Fibroblast of peridontal ligament (primary cell): ENCODE results near the gene RERE.
"Not testable (repeated sequence)": the region's sequence is repeated elsewhere in the genome, so short reads cannot be mapped to it uniquely, and the experiment has no call there.

Source experiments
- DNase-seq: peaks from one replicate; pipeline ENCODE4 v3.0.0-alpha.2; 2010; ENCODE audit errors: extremely low read depth

RERE gene

DNA sequence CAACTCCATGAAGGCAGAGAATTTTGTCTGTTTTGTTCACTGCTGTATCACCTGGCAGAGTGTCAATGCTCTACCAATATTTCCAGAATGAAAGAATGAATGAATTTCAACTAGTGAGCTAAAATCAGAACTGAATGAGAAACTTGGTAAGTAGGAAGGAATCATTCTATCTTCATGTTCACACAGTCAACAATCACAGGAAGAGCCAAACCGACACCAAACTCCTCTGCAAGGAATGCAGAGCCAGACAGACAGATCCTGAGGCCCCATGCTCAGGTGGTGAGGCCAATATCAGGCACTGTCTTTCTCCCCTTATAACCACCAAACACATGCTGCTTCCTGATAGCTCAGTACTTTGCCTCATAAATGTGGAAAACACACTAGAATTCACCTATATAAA is 360.4 kb downstream of the RERE start:
- no peak for DNase-seq

DNA sequence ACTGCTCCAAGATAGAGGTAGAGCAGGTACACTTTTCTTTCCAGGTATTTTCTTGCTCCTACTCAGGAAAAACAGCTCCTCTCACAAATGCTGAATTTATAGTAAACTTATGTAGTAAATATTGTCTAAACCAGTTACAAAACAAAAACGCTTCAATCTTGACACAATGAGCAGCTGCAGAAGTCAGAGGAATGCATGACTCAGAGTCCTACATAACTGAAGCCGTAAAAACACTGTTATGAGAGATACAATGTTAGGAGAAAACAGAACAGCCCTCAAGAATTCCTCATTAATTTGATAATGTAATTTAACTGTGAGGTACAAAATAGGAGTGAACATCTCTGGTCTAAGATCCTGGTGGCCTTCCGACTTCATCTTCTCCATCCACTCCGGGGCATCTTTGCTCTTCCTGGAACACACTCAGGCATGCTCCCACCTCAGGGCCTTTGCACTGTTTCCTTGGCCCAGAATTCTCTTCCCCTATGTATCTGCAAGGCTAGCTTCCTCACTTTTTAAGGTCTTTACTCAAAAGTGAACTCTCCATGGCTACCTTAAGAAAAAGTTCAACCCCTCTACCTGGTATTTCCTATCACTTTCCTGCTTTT is 361.0 kb downstream of the RERE start:
- DNase-seq, result peak; percentile 76

- no peak for DNase-seq
Measured at GRCh38 chr1:8455700-8456307, 361.6 kb downstream of the RERE start.

- DNase-seq, result no peak
Measured at GRCh38 chr1:8450312-8450711, 367.1 kb downstream of the RERE start.

GRCh38 chr1:8448911-8449661 is 368.4 kb downstream of the RERE start:
- DNase-seq, result peak; percentile 36

GRCh38 chr1:8448505-8448904 is 368.9 kb downstream of the RERE start:
- not testable (repeated sequence) for DNase-seq

- no peak for DNase-seq
Measured at GRCh38 chr1:8447616-8448150, 369.8 kb downstream of the RERE start.

DNA sequence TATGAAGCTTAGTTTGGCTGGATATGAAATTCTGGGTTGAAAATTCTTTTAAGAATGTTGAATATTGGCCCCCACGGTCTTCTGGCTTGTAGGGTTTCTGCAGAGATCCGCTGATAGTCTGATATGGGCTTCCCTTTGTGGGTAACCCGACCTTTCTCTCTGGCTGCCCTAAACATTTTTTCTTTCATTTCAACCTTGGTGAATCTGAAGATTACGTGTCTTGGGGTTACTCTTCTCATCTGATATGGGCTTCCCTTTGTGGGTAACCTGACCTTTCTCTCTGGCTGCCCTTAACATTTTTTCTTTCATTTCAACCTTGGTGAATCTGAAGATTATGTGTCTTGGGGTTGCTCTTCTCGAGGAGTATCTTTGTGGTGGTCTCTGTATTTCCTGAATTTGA is 371.3 kb downstream of the RERE start:
- DNase-seq, result not testable (repeated sequence)

GRCh38 chr1:8443558-8444194 is 373.8 kb downstream of the RERE start:
- no peak for DNase-seq

DNA sequence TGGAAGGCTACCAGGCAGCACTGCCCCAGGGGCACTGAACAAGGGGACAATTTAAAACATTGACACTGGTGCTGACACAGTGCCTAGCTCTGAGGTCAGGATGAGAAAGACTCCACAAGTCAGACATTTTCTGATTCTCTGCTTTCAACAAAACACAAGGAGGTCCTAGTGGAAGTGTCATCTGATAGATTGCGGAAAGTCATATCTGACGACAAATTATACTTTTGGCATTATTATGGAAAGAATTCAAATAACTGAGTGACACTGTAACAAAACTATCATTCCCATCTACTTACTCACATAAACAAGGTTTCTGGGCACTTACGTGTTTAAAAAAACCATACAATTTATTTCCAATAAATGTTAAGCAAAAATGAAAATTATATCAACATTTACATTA is 376.0 kb downstream of the RERE start:
- DNase-seq, result no peak

GRCh38 chr1:8439015-8439702 is 378.3 kb downstream of the RERE start:
- peak; percentile 90 for DNase-seq

DNA sequence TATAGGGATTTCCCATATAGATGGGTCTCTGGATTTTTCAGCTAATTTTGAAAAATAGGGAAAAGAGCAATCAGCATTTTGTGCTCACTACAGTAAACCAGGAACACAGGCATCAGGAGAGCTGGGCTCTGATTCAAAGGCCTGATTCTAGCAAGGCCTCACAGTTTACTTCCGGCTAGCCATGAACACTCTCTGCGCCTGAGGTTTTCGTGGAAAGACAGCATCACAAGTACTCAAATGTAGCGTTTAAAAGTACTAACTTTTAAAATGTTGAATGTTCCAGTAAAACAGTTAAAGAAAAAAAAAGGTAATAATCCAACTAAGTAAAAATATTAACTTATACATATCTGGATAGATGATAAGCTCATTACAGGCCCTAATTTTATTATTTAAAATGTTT is 379.0 kb downstream of the RERE start:
- peak; percentile 39 for DNase-seq

GRCh38 chr1:8437347-8437746 is 380.1 kb downstream of the RERE start:
- no peak for DNase-seq

- DNase-seq, result no peak
Measured at GRCh38 chr1:8435569-8436071, 381.8 kb downstream of the RERE start.

DNA sequence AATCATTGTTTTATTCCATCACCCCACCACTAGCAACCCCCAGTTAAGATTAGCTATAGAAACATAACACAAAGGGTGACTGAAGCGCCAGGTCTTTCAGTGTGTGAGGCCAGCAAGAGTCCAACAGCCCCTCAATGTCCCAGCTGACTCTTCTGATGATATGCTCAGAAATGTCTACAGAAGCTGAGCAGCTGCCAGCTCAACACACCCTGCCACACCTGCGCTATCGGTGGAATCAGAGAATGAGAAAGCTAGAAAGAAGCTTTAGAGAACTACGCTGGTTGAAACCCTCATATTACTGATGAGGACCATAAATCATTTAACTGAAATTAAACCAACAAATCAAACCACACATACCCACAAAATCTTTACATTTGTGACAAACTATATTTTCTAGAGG is 383.3 kb downstream of the RERE start:
- no peak for DNase-seq

DNA sequence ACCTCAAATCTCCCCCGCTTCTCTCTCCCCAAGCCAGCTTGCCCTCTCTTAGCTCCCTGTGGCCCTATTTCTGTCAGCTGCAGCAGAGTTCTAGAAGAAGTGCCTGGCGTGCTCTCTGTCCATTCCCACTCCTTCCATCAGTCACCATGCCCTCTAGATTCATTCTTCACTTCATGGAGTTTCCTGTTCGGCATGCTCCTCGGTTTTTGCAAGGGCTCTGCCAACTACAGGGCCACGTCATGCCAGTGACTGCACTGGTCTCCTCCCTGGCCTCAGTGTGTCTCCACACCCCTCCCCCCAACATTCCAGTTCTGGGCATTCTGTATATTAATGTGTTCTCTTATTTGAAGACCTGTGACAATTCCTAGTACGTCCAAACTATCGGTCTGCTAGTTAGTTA is 385.7 kb downstream of the RERE start:
- DNase-seq, result no peak

DNA sequence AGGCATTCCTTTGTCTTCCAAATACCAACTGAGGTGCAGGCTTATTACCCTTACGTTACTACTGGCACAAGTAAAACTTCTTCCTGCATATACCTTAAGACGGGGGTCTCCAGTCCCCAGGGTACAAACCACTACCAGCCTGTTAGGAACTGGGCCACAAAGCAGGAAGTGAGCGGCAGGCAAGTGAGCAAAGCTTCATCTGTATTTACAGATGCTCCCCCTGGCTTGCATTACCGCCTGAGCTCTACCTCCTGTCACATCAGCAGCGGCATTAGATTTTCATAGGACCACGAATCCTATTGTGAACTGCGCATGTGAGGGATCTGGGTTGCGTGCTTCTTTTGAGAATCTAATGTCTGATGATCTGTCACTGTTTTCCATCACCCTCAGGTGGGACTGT is 386.4 kb downstream of the RERE start:
- DNase-seq, result no peak

DNA sequence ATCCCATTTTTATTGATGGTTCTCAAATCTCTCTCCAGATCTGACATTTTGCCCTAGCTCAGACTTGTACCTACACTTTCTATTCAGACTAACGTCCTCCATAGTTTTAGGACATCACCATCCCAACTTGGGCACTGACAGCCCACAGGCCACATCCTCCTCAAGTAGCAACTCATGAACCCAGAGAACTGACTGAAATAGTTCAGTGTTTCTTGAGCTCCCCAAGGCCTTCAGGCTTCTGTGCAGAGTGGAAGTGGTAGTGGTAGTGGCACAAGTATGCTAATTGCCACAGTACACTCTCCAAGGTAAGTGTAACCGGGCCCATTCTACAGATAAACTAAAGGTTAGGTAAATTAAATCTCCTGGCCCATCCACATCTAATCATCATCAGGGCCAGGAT is 387.0 kb downstream of the RERE start:
- no peak for DNase-seq

GRCh38 chr1:8429549-8430110 is 387.8 kb downstream of the RERE start:
- DNase-seq, result no peak

DNA sequence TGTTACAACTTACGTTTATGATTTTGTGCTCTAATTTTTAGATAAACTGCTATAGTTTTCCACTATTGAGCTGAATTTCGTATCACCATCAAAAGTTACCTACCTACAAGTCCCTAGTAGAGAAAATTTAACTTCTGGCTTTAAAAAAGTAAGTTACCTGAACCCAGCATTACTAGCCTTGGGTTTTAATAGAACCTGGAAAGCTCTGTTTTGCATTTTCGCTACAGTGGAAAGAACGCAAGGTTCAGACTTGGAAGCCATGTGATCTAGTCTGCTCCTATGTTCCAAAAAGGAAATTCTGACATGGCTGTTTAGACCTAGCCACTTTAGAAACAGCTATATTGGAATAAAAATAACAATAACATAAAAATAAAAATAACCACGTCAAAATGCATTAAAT is 389.0 kb downstream of the RERE start:
- DNase-seq, result no peak

DNA sequence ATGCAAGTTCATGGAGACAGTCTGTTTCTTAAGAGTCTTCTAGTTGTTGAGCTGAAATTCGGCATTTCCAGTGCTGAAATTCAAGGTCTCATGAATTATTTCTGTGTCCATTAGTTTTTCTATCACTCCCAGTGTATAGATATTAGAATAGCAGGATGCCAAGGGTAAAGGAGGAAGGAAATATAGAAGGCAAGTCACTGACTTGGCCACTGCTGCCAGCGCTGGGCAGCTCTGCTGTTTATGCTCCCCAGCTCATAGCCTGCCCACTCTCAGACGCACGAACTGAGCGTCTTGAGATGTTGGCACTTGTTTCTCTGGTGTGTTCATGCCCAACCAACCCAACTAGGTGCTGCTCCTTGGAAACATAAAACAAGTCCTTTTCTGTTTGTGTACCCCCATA is 389.5 kb downstream of the RERE start:
- no peak for DNase-seq
